H9 (cell line): ENCODE data around the gene TMBIM6. TPM values are rescaled to one million over a fixed set of nuclear protein-coding genes. Genes with fewer than 3 reads are reported as not detected.

Source experiments
- DNase-seq: peaks from one replicate; pipeline ENCODE4 v3.0.0-alpha.2; 2017
- H2AFZ ChIP-seq: one replicate; pipeline ENCODE4 v1.6.1; 2013; ENCODE audit warnings: mild to moderate bottlenecking, low read length, control low read depth, moderate library complexity
- H2AK5ac ChIP-seq: 2 replicates; pipeline ENCODE4 v1.6.1; 2013; ENCODE audit warnings: low read length, control low read depth, mixed read lengths; ENCODE audit not compliant: insufficient read length
- H2BK120ac ChIP-seq: one replicate; pipeline ENCODE4 v1.6.1; 2013; ENCODE audit warnings: low read depth, mild to moderate bottlenecking, low read length, control low read depth, inconsistent platforms; ENCODE audit not compliant: poor library complexity, severe bottlenecking
- H2BK12ac ChIP-seq: 2 replicates; pipeline ENCODE4 v1.6.1; 2013; ENCODE audit warnings: low read length, control low read depth, mixed read lengths, low read depth; ENCODE audit not compliant: insufficient read length
- H2BK15ac ChIP-seq: 2 replicates; pipeline ENCODE4 v1.6.1; 2013; ENCODE audit warnings: low read depth, low read length, control low read depth
- H2BK20ac ChIP-seq: one replicate; pipeline ENCODE4 v1.6.1; 2013; ENCODE audit warnings: low read depth, mild to moderate bottlenecking, low read length, control low read depth, inconsistent platforms; ENCODE audit not compliant: poor library complexity, severe bottlenecking
- H2BK5ac ChIP-seq: 2 replicates; pipeline ENCODE4 v1.6.1; 2013; ENCODE audit warnings: low read length, control low read depth, mixed read lengths; ENCODE audit not compliant: insufficient read length
- H3K14ac ChIP-seq: 2 replicates; pipeline ENCODE4 v1.6.1; 2013; ENCODE audit warnings: low read length, control low read depth; ENCODE audit not compliant: insufficient read depth
- H3K18ac ChIP-seq: 2 replicates; pipeline ENCODE4 v1.6.1; 2013; ENCODE audit warnings: low read depth, mild to moderate bottlenecking, mixed read lengths, low read length, control low read depth; ENCODE audit not compliant: insufficient read length
- H3K23ac ChIP-seq: 2 replicates; pipeline ENCODE4 v1.6.1; 2013; ENCODE audit warnings: low read length, control low read depth, mixed read lengths, low read depth; ENCODE audit not compliant: insufficient read length
- H3K23me2 ChIP-seq: 2 replicates; pipeline ENCODE4 v1.6.1; 2013; ENCODE audit warnings: low read depth, mild to moderate bottlenecking, mixed read lengths, low read length, control low read depth; ENCODE audit not compliant: insufficient read length, poor library complexity, severe bottlenecking
- H3K27ac ChIP-seq: 2 replicates; pipeline ENCODE4 v1.5.1; 2013; ENCODE audit warnings: low read length, control low read depth, mixed read lengths, low read depth; ENCODE audit not compliant: insufficient read length
- H3K27me3 ChIP-seq: 2 replicates; pipeline ENCODE4 v1.6.1; 2013; ENCODE audit warnings: low read length, control low read depth, inconsistent platforms; ENCODE audit not compliant: insufficient read depth
- H3K4ac ChIP-seq: 2 replicates; pipeline ENCODE4 v1.6.1; 2013; ENCODE audit warnings: low read depth, mild to moderate bottlenecking, control low read depth, inconsistent platforms, low read length, moderate library complexity
- H3K4me1 ChIP-seq: 2 replicates; pipeline ENCODE4 v1.6.1; 2013; ENCODE audit warnings: low read length, control low read depth, inconsistent platforms; ENCODE audit not compliant: insufficient read depth
- H3K4me2 ChIP-seq: 2 replicates; pipeline ENCODE4 v1.6.1; 2013; ENCODE audit warnings: low read length, control low read depth, mixed read lengths; ENCODE audit not compliant: insufficient read length, insufficient read depth
- H3K56ac ChIP-seq: 2 replicates; pipeline ENCODE4 v1.6.1; 2013; ENCODE audit warnings: low read depth, mild to moderate bottlenecking, mixed read lengths, low read length, control low read depth; ENCODE audit not compliant: insufficient read length
- H3K79me1 ChIP-seq: 2 replicates; pipeline ENCODE4 v1.6.1; 2013; ENCODE audit warnings: low read depth, mild to moderate bottlenecking, moderate library complexity, low read length, control low read depth, inconsistent platforms; ENCODE audit not compliant: insufficient read depth, poor library complexity, severe bottlenecking
- H3K79me2 ChIP-seq: 2 replicates; pipeline ENCODE4 v1.6.1; 2013; ENCODE audit warnings: low read length, control low read depth, inconsistent platforms; ENCODE audit not compliant: insufficient read depth
- H3K9ac ChIP-seq: 2 replicates; pipeline ENCODE4 v1.6.1; 2013; ENCODE audit warnings: low read length, control low read depth, mixed read lengths; ENCODE audit not compliant: insufficient read length; ENCODE audit errors: extremely low read depth
- H3K9me3 ChIP-seq: one replicate; pipeline ENCODE4 v1.6.1; 2013; ENCODE audit warnings: low read depth, low read length, inconsistent platforms; ENCODE audit not compliant: control insufficient read depth
- H3T11ph ChIP-seq: one replicate; pipeline ENCODE4 v1.6.1; 2013; ENCODE audit warnings: mild to moderate bottlenecking, low read length, control low read depth, inconsistent platforms
- H4K20me1 ChIP-seq: one replicate; pipeline ENCODE4 v1.6.1; 2013; ENCODE audit not compliant: control insufficient read depth, insufficient read length, insufficient read depth
- H4K5ac ChIP-seq: 2 replicates; pipeline ENCODE4 v1.6.1; 2013; ENCODE audit warnings: low read depth, mild to moderate bottlenecking, mixed read lengths, low read length, control low read depth; ENCODE audit not compliant: insufficient read length
- H4K8ac ChIP-seq: replicated peaks from 2 replicates; pipeline ENCODE4 v1.6.1; 2013; ENCODE audit warnings: low read length, control low read depth, mixed read lengths, low read depth; ENCODE audit not compliant: insufficient read length
- H4K91ac ChIP-seq: 2 replicates; pipeline ENCODE4 v1.6.1; 2013; ENCODE audit warnings: low read depth, mild to moderate bottlenecking, moderate library complexity, mixed read lengths, low read length, control low read depth; ENCODE audit not compliant: insufficient read length
- H3K27ac Mint-ChIP-seq, 3 experiments: 2 replicates in 2 of 3; 3 replicates in 1 of 3; pipeline ENCODE4 v1.8.0; 2020 to 2021; ENCODE audit warnings: mixed read lengths in 3 of 3, mild to moderate bottlenecking in 1 of 3, moderate library complexity in 1 of 3
- H3K27me3 Mint-ChIP-seq: 2 replicates; pipeline ENCODE4 v1.8.0; 2021; ENCODE audit warnings: low read depth, mild to moderate bottlenecking, moderate library complexity, mixed read lengths
- H3K36me3 Mint-ChIP-seq, 3 experiments: 2 replicates in 2 of 3; 3 replicates in 1 of 3; pipeline ENCODE4 v1.8.0; 2020 to 2021; ENCODE audit warnings: low read depth in 3 of 3, mixed read lengths in 3 of 3; ENCODE audit not compliant: insufficient read depth in 1 of 3
- H3K4me1 Mint-ChIP-seq, 2 experiments: 2 replicates each; pipeline ENCODE4 v1.8.0; 2020; ENCODE audit warnings: mixed read lengths in 2 of 2
- H3K4me3 Mint-ChIP-seq, 2 experiments: 2 replicates in 1 of 2; 3 replicates in 1 of 2; pipeline ENCODE4 v1.8.0; 2020 to 2021; ENCODE audit warnings: mild to moderate bottlenecking in 2 of 2, mixed read lengths in 2 of 2, moderate library complexity in 1 of 2
- H3K9me3 Mint-ChIP-seq, 2 experiments: 2 replicates in 1 of 2; 3 replicates in 1 of 2; pipeline ENCODE4 v1.8.0; 2020; ENCODE audit warnings: mild to moderate bottlenecking in 2 of 2, mixed read lengths in 2 of 2, moderate library complexity in 1 of 2
- CTCF ChIP-seq: fragments of 200-600 bp; sonication (generic); conservative IDR thresholded peaks from 3 replicates; pipeline ENCODE4 v1.8.0; 2021; ENCODE audit warnings: antibody characterized with exemption, mild to moderate bottlenecking
- whole genome bisulfite sequencing: extraction: QIAGEN DNeasy Blood & Tissue Kit; methylation state at CpG from one replicate; pipeline ENCODE4 v1.1.7; 2013; ENCODE audit warnings: missing lambda C conversion rate, low lambda C conversion rate, mixed read lengths; ENCODE audit not compliant: insufficient read length; ENCODE audit errors: extremely low coverage; 5-methylcytosine and 5-hydroxymethylcytosine counted together
- total RNA-seq: library from RNA; stranded (reverse); gene quantifications from 2 replicates; pipeline ENCODE4 v1.2.1, GENCODE V29; 2021

TMBIM6 gene
- total RNA-seq, 1 experiment from 2014 or later: 362 TPM

- Histone ChIP-seq H3T11ph (no peak overlapping the region), H4K5ac (no peak overlapping the region), H3K4ac (no peak overlapping the region), H3K23me2 (no peaks in the 10 kb centered on the region), H4K91ac (no peak overlapping the region), H2BK120ac (no peak overlapping the region), H3K27ac (no peak overlapping the region), H3K23ac (no peak overlapping the region), H2BK15ac (no peak overlapping the region), H3K4me2 (no peak overlapping the region), H2BK20ac (no peak overlapping the region), H3K56ac (no peak overlapping the region), H3K14ac (no peak overlapping the region), H3K79me1 (no peaks in the 10 kb centered on the region), H2AFZ (no peak overlapping the region), H3K27me3 (no peaks in the 10 kb centered on the region), H2BK5ac (no peak overlapping the region), H4K20me1 (no peaks in the 10 kb centered on the region), H3K79me2 (no peaks in the 10 kb centered on the region), H4K8ac (no peak overlapping the region), H3K9ac (no peak overlapping the region), H2BK12ac (no peak overlapping the region), H3K9me3 (no peaks in the 10 kb centered on the region), H2AK5ac (no peak overlapping the region), H3K18ac (no peak overlapping the region), H3K4me1 (no peaks in the 10 kb centered on the region; the same call in 1 of the 2 replicates)
- Mint-ChIP-seq H3K27me3 (no peaks in the 10 kb centered on the region), H3K36me3 (peaks cover 9 to 31% (median 10%) of the 10 kb centered on the region in 3 experiments), H3K9me3 (no peaks in the 10 kb centered on the region), H3K4me3 (no peak overlapping the region), H3K4me1 (peaks cover 0 to 1% of the 10 kb centered on the region in 2 experiments; a peak in 1 of 4 replicates), H3K27ac (no peak overlapping the region)
- no CpG with 5 or more reads among the region's 12 CpGs for WGBS
- no peak for TF ChIP-seq CTCF
- DNase-seq: no peak
Measured at GRCh38 chr12:49796155-49796554, 54.8 kb downstream of the TMBIM6 start.
